Measurements from ENCODE around the gene ENC1.

The ENC1 gene

DNA sequence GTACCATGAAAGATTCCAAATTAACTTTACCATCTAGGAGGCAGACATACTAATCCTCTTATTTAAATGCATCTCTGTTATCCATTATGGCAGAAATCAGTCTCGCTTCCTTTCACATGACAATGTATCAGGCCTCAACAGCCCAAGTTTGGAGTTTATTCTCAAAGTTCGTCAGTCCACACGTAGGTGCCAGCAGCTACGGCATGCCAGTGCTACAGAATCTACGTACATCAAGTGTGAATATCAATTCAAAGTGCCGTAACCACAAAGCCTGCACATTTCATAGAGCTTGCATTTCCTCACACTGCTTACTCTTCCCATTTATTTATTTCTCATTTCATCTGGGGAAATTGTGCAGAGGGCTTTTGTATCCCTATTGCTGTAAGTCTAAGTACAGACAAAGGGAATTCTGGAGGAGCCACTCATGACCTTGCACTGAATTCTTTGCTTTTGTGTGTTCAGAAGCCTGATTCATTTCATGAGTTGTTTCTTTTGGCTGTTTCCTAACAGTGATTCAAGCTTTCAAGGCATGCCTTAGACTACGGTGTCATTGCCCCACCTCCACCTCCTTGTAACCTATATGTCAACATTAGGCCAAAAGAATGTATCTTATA is 10.0 kb downstream of the ENC1 start:
- no peak for DNase-seq

DNA sequence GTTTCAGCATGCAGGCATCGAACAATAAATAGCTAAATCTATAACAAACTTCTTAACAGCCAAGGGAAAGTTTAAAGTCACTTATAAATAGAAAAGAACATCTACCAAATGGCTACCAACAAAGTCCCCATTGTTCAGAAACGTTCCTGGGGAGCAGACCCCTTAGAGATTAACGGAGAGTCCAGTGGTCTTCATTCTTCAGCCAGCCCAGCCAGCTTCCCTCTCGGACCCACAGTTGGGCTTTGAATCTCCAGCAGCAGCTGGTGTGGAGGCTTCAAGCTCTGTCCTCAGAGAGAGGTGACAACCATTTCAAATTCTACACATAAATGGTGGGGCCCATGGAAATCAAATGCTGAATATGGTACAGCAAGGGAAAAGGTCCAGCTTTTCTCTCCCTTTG is 11.2 kb downstream of the ENC1 start:
- DNase-seq = no peak

- no peak for DNase-seq
Measured at GRCh38 chr5:74628359-74628758, 12.2 kb downstream of the ENC1 start.

DNA sequence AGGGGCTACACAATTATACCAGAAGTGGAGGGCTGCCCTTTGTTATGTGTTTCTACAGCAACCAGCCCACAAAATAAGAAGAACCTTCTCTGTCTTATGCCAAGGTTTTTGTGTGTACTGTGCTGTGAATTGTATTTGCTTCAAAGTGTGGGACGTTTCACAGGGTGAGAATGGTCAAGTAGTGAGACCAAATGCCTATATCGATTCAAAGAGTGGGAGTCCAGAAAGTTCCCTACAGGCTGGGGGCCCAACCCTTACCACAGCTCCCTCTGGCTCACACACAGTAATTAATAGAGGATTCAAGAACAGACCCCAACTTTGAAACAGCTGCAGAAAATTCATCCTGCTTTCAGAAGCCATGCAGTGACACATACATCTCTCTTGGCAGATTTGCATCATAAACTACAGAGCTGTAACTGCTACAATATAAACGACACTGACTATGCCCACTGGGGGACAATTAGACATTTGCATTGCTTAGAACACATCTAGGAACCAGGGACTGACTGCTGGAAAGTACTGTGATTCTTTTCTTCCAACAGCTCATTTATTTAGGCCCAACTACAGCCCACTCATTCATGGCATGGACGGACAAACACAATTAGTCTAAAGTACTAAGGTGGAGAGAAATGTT is 12.8 kb downstream of the ENC1 start:
- no peak for DNase-seq

GRCh38 chr5:74626386-74627222 is 13.9 kb downstream of the ENC1 start:
- DNase-seq = no peak

- no peak for DNase-seq
Measured at GRCh38 chr5:74625742-74626241, 14.7 kb downstream of the ENC1 start.

- DNase-seq = no peak
Measured at GRCh38 chr5:74624931-74625505, 15.5 kb downstream of the ENC1 start.

- no peak for DNase-seq
Measured at GRCh38 chr5:74624501-74624900, 16.0 kb downstream of the ENC1 start.

- no peak for DNase-seq
Measured at GRCh38 chr5:74623748-74624408, 16.6 kb downstream of the ENC1 start.

GRCh38 chr5:74623006-74623611 is 17.4 kb downstream of the ENC1 start:
- no peak for DNase-seq

DNA sequence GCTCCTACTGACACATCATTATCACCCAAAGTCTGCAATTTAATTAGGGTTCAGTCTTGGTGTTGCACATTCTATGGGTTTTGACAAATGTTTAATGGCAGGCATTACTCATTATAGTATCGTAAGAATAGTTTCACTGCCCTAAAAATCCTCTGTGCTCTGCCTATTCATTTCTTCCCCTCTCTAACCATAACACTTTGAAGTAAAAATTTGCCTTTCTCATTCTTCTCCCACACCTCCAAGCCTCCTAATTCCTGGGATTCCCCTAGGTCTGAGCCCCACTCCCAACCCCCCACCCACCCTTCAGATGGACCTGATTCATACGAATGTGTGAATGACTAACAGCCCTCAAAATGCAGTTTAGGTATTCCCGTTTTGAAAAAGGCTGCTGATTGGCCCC is 18.4 kb downstream of the ENC1 start:
- no peak for DNase-seq

DNA sequence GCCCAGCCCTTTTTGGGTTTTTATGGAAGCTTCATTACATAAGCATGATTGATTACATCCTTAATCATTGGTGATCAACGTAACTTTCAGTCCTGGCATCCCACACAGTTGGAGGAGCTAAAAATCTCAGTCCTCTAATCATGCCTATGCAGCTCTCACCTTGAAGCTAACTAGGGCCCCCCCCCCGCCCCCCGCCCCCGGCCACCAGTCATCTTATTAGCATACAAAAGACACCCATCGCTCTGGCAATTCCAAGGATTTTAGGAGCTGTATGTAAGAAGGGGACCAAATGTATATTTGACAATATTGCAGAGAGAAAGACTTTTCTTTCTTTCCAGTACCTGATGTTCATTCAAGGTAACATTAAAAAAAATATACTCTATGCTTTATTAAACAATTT is 19.0 kb downstream of the ENC1 start:
- no peak for DNase-seq

- no peak for DNase-seq
Measured at GRCh38 chr5:74619308-74619707, 21.2 kb downstream of the ENC1 start.

GRCh38 chr5:74618106-74618505 is 22.4 kb downstream of the ENC1 start:
- DNase-seq = no peak

- DNase-seq = no peak
Measured at GRCh38 chr5:74617202-74617601, 23.3 kb downstream of the ENC1 start.

GRCh38 chr5:74616236-74617146 is 24.0 kb downstream of the ENC1 start:
- DNase-seq = no peak

- DNase-seq = no peak
Measured at GRCh38 chr5:74613283-74613682, 27.2 kb downstream of the ENC1 start.

- no peak for DNase-seq
Measured at GRCh38 chr5:74612045-74612444, 28.5 kb downstream of the ENC1 start.

GRCh38 chr5:74608736-74609601 is 31.6 kb downstream of the ENC1 start:
- DNase-seq = no peak

DNA sequence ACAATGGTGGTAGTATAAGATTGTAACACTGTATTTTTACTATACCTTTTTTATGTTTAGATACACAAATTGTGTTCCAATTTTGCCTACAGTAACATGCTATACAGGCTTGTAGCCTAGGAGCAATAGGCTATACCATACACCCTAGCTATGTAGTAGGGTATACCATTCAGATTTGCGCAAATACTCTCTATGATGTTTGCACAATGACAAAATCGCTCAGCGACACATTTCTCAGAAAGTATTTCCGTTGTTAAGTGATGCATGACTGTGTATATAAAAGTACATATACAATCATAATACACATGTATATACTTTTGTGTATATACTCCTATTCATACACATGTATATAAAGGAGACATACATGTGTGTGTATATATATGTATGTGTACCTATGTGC is 34.8 kb downstream of the ENC1 start:
- no peak for DNase-seq

Measured in activated CD8-positive, alpha-beta memory T cell treated with anti-CD3 and anti-CD28 coated beads, Interleukin-2, amount 50 U/mL, for 48 hours (primary cell).